NCI-H2107 treated with DMSO at 0.1 percent for 48 hours (cell line): Measurements from ENCODE around the gene OR2G2.

Source experiments
- DNase-seq: peaks from one replicate; lab custom pipeline; 2025; ENCODE audit not compliant: unreplicated experiment; lab: John Stamatoyannopoulos, UW

OR2G2 gene

GRCh38 chr1:247588060-247588459 is at the start of gene OR2G2:
TSS of gene OR2G2 (plus strand) at chr1:247588360. CDS start at chr1:247588360, 0 bp downstream.
- no peak for DNase-seq

DNA sequence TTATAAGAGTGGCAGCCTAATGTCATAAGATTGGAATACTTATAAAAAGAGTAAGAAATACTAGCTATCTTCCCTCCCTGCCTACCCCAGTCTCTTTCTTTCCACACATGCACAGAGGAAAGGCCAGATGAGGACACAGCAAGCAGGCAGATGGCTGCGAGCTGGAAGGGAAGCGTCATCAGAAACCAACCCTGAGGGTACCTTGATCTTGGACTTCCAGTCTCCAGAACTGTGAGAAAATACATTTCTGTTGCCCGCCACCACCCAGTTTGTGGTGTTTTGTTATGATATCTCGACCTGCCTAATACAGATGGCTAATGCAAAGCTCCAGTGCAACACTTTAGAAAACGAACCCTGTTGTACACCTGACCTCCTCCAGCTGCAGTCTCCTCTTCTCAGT is 49.6 kb upstream of the OR2G2 start:
- no peak for DNase-seq

GRCh38 chr1:247539215-247539614 is 48.9 kb upstream of the OR2G2 start:
- DNase-seq = no peak

DNA sequence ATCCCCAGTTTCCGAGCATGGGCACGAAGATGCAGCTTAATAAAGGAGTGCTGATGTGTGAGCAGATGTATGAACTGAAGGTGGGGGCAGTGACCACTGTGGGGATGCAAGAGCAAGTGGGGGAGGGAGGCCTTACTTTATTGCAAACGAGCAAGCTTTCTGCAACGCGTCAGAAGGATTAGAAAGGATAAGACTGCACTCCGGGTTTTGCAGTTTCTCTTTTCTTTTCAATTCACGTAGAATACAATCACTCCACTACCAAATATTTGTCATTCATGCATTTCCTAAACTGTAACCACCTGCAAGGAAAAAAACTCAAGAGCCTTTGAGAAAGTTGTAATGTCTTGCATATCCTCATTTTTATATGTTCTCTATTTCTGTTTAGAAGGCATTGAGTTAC is 47.6 kb upstream of the OR2G2 start:
- DNase-seq = no peak

DNA sequence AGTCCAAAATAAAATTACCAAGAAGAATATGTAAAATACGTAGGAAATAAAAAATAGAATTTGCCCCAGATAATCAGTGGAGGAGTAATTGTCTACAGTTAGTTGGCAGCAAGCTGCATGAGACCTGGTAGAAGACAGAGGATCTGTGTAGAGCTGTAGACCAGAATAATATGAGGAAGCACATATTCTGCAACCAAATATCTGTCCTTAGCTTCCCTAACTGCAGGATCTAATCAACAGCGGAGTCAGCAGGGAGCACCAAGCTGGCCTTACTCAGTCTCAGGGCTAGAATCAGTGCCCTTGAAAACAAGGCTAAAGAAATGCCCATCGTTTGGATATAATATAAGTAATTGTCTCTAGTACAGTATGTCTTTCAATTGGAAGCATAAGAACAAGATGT is 45.3 kb upstream of the OR2G2 start:
- no peak for DNase-seq

DNA sequence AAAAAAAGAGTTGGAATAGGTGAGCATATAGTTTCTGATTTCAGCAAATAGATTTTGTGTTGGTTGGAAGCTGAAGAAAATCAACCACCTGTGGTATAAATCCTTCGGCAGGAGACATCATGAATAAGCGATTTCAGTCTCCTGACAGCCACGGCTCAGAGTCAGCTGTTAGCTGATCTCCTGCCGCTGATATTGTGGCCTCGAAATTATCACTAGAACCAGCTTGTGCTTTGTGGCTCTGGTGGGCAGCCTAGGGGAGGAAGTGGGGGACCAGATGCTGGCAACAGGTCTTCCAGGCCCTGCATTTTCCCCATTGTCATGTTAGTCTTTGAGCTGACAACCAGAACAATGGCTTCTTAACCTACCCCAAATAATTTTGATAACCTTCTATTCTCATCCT is 40.1 kb upstream of the OR2G2 start:
- DNase-seq = no peak

GRCh38 chr1:247548769-247549182 is 39.4 kb upstream of the OR2G2 start, which contains the start of gene GCSAML:
TSS of gene GCSAML (plus strand) at chr1:247549134. CDS start at chr1:247549192, 58 bp downstream.
- no peak for DNase-seq

DNA sequence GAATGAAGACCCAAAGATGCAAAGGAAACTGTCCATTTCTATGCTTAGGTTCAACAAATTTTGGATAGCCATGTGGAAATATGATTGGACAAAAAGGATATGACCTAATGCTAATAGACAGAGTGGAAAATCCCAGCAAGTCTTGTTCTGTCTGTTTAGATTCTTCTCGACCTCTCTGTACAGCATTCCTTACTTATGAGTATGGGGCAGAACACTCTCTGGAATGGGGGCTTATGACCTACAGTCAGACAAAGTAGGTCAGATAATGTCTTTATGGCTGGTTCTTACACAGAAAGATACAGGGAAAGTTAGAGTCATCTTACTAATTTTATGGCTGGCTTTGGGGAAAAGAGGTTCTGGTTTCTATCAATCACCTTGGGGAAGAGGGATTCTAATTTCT is 36.4 kb upstream of the OR2G2 start:
- DNase-seq = no peak

GRCh38 chr1:247552231-247552630 is 35.9 kb upstream of the OR2G2 start:
- no peak for DNase-seq

DNA sequence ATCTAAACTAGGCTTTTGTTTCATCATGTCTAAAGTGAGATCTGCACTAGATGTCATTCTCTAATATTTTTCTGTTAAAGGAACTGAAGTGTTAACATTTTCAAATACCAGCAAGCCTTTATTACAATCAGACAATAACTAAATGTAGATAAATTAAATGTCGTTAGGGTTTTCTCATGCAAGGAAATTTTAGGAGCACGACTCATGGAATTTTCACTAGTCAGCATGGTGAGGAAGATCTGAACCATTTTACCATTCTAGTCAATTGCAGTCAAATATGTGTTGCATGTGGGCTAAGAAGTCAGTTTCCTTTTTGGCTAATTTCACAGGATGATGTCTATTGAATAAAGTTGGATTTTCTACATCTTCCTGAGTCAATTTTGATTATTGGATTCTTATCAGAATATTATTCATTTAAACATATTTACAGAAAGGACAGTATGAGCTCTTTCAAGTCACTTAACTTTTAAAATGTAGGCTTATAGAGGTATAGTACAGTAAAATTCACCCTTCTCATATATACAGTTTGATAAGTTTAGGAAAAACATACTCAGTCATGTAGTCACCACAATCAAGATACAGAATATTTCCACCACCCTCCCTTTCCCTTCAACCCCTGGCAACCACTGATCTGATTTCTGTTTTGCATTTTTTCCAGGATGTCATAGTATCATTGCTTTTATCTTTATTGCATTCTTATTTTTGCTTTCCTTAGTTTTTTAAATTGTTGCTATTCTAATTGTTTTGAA is 30.1 kb upstream of the OR2G2 start:
- DNase-seq = no peak

GRCh38 chr1:247561711-247562110 is 26.4 kb upstream of the OR2G2 start:
- no peak for DNase-seq

GRCh38 chr1:247562198-247562597 is 26.0 kb upstream of the OR2G2 start:
- DNase-seq = no peak

DNA sequence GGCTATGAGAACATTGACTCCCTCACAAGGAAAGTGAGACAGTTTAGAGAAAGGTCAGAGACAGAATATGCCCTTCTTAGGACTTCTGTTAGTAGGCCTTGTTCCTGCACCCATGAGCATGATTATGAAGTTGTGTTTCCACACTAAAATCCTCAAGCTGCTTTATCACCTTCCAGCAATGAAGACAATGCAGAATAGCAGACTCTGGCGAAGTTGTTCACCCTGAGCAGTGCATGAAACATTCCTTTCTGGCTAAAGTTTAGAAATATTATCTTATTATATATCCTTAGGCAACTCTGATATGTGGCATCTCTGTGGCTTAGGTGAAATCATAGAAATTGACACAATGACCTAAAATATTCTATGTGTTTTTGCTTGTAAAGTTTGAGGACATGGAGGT is 13.9 kb upstream of the OR2G2 start:
- no peak for DNase-seq

DNA sequence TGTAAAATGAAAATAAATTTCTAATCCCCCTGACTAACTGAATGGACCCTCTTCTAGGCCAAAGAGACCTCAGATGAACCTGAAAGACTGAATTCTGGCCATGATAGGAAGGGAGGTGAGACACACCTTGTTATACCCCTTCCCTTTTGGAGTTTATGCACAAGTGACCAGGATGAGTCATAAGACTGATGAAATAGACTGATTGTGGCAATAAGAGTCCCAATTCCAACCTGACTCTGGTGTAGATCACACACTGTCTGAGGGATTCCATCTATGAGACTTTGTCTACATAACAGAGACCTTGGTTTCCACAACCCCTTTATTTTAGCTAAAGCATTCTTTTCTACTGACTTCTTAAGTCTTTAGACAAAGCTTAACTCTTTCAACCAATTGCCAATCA is 13.5 kb upstream of the OR2G2 start:
- DNase-seq = no peak

GRCh38 chr1:247576514-247576913 is 11.6 kb upstream of the OR2G2 start:
- DNase-seq = peak; percentile 3

GRCh38 chr1:247578946-247579460 is 9.2 kb upstream of the OR2G2 start:
- DNase-seq = no peak

DNA sequence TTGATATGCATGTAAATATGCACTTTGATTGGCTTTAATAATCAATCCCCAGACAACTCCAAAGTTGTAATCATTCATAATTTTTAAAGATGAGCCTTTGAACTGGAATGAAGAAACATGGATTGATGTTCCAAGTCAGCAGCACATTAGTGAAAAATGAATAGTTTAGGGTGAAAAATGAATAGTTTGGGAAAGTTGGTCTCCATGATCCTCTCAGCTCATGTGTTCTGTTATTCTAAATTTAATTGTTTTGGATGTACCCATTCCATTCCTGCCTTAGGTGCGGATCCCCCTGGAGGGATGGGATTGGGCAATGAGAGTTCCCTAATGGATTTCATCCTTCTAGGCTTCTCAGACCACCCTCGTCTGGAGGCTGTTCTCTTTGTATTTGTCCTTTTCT is 17.1 kb downstream of the OR2G2 start, which contains the start of gene OR2G3:
Gene OR2G3 (plus strand): TSS at position 301 of the 400 bp plus-strand sequence. CDS start 0 bp downstream, at position 301.
- no peak for DNase-seq

GRCh38 chr1:247613405-247613804 is 25.2 kb downstream of the OR2G2 start:
- DNase-seq = no peak

GRCh38 chr1:247614625-247615024 is 26.5 kb downstream of the OR2G2 start:
- no peak for DNase-seq

- no peak for DNase-seq
These were observed 39.8 kb downstream of the OR2G2 start for GRCh38 chr1:247627951-247628350.

DNA sequence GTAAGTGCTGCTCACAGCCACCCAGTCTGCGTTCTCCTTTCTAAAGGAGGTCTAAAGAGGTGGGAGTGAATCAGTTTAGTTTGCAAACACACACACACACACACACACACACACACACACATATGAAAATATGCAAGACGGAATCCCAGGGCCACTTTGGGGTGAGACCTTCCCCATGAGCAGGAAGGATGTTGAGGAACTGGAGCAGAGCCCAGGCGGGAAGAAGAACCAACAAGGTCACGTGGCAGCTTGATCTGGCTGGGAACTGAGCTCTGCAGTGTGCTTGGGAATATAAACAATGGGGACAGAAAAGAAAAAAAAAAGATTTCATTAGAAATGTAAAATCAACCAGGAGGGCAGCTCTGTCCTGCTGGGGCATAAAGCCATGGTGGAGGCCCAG is 49.9 kb downstream of the OR2G2 start:
- DNase-seq = no peak

DNA sequence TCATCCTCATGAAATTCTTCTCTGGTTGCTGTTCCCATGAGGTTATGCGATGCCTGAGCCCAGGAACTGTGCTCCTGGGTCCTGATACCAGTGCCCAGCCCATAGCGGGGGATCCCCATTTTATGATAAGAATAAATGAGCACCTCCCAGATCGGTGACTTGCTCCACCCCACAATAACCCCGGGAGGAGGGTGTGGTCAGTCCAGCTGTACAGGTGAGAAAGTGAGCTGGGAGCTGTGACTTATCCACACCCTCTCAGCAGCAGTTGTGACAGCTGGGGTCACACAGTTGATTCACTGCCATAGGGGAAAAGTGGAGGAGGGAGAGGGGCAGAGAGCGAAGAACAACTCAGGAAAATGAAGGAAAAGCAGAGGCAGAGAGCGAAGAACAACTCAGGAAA is 50.6 kb downstream of the OR2G2 start:
- DNase-seq = no peak
